HG03060 (cell line): ENCODE results near the gene RPS29.
"Not testable (repeated sequence)": the region's sequence is repeated elsewhere in the genome, so short reads cannot be mapped to it uniquely, and the experiment has no call there.

Experiments used
- ATAC-seq: cut with Tn5 transposase; IDR thresholded peaks from one replicate; pipeline ENCODE4 v1.9.1; 2021; ENCODE audit warnings: low read depth, moderate number of reproducible peaks; ENCODE audit not compliant: unreplicated experiment

RPS29 gene

GRCh38 chr14:49585803-49586672 lies at the start of gene RPS29:
RPS29 (minus strand) TSS chr14:49586380; CDS start chr14:49586346, 34 bp downstream.
- ATAC-seq: peak; percentile 88

- peak; percentile 16 for ATAC-seq
These were observed 48.6 kb upstream of the RPS29 start, which contains the start of gene DNAAF2 for GRCh38 chr14:49634547-49635334. DNAAF2 (minus strand) TSS chr14:49635244; CDS start chr14:49635149, 95 bp downstream.

- peak; percentile 64 for ATAC-seq
These were observed 47.7 kb upstream of the RPS29 start for GRCh38 chr14:49633640-49634546.

GRCh38 chr14:49623941-49624839 lies 38.0 kb upstream of the RPS29 start:
- no peak for ATAC-seq

GRCh38 chr14:49623387-49623786 lies 37.2 kb upstream of the RPS29 start:
- ATAC-seq: no peak

GRCh38 chr14:49622022-49622607 lies 35.9 kb upstream of the RPS29 start:
- no peak for ATAC-seq

GRCh38 chr14:49621114-49621881 lies 35.1 kb upstream of the RPS29 start:
- ATAC-seq: no peak

GRCh38 chr14:49620182-49621113 lies 34.3 kb upstream of the RPS29 start, which contains the start of the genes MGAT2 and RPL36AL:
MGAT2 (plus strand) TSS chr14:49620799; CDS start chr14:49621269, 470 bp downstream.
RPL36AL (minus strand) TSS chr14:49620626; CDS start chr14:49619104, 1,522 bp downstream.
- peak; percentile 71 for ATAC-seq

GRCh38 chr14:49619730-49620129 lies 33.5 kb upstream of the RPS29 start:
- ATAC-seq: no peak

- ATAC-seq: not testable (repeated sequence)
These were observed 33.1 kb upstream of the RPS29 start for GRCh38 chr14:49619273-49619672.

- no peak for ATAC-seq
These were observed 31.8 kb upstream of the RPS29 start for GRCh38 chr14:49617852-49618519.

GRCh38 chr14:49615776-49616175 lies 29.6 kb upstream of the RPS29 start:
- ATAC-seq: no peak

GRCh38 chr14:49614196-49614595 lies 28.0 kb upstream of the RPS29 start:
- no peak for ATAC-seq

GRCh38 chr14:49612671-49613070 lies 26.5 kb upstream of the RPS29 start:
- ATAC-seq: no peak

GRCh38 chr14:49612251-49612650 lies 26.1 kb upstream of the RPS29 start:
- no peak for ATAC-seq

GRCh38 chr14:49607583-49607982 lies 21.4 kb upstream of the RPS29 start:
- ATAC-seq: no peak
